Retinal pigment epithelial cell (primary cell): ENCODE results near the gene ANKS1B.
"Not testable (repeated sequence)": the region's sequence is repeated elsewhere in the genome, so short reads cannot be mapped to it uniquely, and the experiment has no call there.

ENCODE experiments used
- DNase-seq: peaks from one replicate; pipeline ENCODE4 v3.0.0-alpha.2; 2010; ENCODE audit warnings: low read depth
- H3K4me3 ChIP-seq: 2 replicates; pipeline ENCODE4 v1.5.1; 2011; ENCODE audit warnings: mild to moderate bottlenecking, low read length, control low read depth, moderate library complexity
- TF ChIP-seq, protein P1 (sequence below): conservative IDR thresholded peaks from 2 replicates; pipeline ENCODE4 v1.5.1; 2011; ENCODE audit warnings: low read depth, low read length, control low read depth, inconsistent platforms

ANKS1B gene

DNA sequence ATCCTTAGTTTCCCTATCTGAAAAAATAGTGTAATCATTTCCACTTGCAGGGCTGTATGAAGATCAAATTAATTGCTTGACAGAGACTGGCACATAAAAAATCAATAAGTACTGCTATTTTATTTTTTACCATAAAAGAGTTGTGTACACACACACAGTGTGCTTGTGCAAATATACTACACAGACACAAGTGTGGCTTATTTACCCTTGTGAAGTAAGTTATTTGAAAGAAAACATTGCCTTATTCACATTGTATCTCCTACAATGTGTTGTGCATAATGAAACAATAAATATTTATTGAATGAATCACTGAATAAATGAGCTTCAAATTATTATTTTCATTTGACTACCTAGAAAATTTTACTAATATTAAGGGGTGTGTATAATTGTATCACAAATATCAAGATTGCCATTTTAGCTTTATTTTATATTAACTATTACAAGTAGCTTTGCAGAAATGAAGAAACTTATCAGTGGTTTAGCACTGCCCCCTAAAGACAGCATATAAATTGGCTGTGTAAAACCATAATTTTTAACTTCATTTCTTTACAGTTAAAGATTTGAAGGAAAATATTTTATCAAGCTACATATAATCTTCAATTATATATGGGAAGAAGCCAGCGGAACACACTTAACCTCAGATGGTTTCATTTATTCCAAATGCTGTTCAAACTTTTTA, 325.9 kb downstream of the ANKS1B start:
- DNase-seq = peak; percentile 2
- no peak overlapping the region for H3K4me3 ChIP-seq
- TF ChIP-seq, protein P1, sequence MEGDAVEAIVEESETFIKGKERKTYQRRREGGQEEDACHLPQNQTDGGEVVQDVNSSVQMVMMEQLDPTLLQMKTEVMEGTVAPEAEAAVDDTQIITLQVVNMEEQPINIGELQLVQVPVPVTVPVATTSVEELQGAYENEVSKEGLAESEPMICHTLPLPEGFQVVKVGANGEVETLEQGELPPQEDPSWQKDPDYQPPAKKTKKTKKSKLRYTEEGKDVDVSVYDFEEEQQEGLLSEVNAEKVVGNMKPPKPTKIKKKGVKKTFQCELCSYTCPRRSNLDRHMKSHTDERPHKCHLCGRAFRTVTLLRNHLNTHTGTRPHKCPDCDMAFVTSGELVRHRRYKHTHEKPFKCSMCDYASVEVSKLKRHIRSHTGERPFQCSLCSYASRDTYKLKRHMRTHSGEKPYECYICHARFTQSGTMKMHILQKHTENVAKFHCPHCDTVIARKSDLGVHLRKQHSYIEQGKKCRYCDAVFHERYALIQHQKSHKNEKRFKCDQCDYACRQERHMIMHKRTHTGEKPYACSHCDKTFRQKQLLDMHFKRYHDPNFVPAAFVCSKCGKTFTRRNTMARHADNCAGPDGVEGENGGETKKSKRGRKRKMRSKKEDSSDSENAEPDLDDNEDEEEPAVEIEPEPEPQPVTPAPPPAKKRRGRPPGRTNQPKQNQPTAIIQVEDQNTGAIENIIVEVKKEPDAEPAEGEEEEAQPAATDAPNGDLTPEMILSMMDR = peak; percentile 52

DNA sequence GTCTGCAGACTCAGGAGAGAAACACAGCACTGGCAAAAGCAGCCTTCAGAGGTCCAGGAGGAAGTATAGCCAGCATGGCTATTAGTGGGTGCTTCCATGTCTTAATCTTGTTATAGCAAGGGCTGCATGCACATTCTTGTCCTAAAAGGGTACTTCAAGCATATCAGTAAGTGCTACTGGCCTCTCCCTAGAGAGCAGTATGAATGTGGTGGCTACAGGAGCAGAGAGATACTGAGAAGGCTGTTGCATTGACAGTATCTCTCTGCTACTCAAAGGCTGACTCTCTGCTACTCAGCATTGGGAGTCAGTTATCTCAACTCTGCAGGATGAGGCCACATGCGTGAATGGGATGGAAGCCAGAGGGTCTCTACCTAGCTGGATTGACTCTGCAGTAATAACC, 335.2 kb downstream of the ANKS1B start:
- TF ChIP-seq, protein P1 = no peak
- H3K4me3 ChIP-seq = no peak overlapping the region
- no peak for DNase-seq

DNA sequence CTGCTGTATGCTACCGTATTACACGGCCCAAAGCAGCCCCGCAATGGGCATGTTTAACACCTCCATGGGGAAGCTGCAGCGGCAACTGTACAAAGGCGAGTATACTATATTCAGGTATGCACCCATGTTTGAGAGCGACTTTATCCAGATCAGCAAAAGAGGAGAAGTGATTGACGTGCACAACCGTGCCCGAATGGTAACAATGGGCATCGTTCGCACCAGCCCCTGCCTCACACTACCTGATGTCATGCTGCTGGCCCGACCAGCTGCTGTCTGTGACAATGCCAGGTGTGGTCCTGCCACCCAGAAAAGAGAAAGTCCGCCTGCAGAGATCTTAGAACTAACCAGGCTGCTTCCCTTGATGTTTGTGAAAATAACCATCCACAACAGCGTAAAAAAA, 336.6 kb downstream of the ANKS1B start:
- H3K4me3 ChIP-seq = no peak overlapping the region
- DNase-seq = no peak
- TF ChIP-seq, protein P1 = no peak

DNA sequence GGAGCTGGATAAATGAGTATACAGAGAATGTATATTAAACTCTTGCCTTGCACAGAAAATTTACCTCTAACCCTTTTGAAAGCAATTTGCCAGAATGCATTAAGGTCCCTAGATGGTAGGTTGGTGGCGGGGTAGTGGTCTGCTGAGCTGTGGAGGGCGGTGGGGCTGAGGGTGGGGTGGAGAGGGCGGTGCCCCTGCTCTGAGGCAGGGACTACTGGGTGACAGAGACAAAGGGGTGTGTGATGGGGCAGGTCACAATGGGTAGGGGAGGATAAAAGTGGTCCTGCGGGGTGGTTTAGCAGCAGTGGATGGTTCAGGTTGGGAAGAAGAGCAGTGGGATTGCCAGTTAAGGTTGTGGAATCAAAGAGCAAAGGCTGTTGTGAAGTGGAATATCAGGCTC, 337.3 kb downstream of the ANKS1B start, which contains the start of gene GARIN6:
GARIN6 (plus strand) TSS at position 301 of the 400 bp plus-strand sequence. CDS start 422 bp downstream, outside the sequence.
- TF ChIP-seq, protein P1 = no peak
- H3K4me3 ChIP-seq = no peak within 1 kb of the TSS
- DNase-seq = no peak

DNA sequence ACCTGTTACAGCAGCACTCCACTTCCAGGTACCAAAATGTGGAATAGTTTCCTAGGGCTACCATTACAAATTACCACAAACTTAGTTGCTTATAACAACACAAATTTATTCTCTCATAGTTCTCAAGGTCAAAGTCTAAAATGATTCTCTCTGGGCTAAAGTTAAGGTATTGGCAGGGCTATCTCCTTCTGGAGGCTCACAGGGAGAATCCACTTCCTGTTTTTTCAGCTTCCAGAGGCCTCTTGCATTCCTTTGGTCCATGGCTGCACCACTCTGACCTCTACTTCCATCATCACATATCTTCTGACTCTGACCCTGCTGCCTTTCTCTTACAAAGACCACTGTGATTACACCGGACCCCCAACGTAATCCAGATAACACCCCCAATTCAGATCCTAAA, 340.1 kb downstream of the ANKS1B start:
- no peak overlapping the region for H3K4me3 ChIP-seq
- TF ChIP-seq, protein P1 = no peak
- DNase-seq = no peak

DNA sequence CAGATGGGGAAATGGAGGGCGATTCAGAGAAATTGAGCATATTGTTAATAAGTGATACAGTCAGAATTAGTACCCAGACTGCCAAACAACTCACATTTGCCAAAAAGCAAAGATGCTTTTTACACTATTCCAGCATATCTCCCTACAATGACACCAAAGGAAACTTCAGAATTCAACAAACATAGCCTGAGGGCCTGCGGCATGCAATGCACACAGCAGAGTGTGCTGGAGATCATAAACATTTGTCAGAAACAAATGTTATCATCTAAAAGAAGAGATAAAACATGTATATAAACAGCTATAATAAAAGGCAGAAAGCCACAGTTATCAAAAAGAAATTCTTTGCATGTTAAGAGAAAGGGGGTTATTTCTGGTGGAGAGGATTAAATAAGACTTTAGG, 357.3 kb downstream of the ANKS1B start:
- TF ChIP-seq, protein P1 = no peak
- DNase-seq = no peak
- no peak overlapping the region for H3K4me3 ChIP-seq

DNA sequence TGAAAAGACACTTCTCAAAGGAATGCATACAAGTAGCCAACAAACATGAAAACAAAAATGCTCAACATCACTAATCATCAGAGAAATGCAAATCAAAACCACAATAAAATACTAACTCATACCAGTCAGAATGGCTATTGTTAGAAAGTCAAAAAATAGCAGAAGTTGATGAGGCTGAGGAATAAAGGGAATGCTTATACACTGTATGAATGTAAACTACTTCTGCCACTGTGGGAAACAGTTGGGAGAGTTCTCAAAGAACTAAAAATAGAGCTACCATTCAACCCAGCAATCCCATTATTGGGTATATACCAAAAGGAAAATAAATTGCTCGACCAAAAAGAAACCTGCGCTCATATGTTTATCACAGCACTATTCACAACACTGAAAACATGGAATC, 360.1 kb downstream of the ANKS1B start:
- not testable (repeated sequence) for H3K4me3 ChIP-seq, DNase-seq
